ENCODE data around the gene PNMA8B.

PNMA8B gene

DNA sequence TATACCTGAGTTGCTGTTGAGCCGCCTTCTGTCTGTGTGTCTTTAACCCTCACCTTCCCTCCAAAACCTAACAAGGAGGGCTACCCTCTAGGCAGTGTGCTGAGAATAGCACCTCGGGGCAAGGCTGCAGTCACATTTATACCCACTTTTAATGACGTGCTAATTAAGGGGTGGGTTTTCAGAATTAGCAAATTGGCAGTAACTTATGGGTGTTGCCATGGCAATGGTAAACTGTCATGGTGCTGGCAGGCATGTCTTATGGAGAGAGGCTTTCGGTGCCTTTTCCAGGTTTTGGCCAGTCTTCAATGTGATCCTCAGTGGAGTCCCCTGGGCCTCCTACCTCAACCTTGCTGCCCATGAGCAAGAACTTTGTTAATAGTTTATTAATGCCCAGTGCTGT, 23.1 kb downstream of the PNMA8B start:
- Histone ChIP-seq H3K27me3 (replicated peaks; ENCODE audit: insufficient read depth, low read length) (peaks cover 89% of the 10 kb centered on the region), H3K4me3 (ENCODE audit: low read length) (no peak overlapping the region), H3K9me2 (replicated peaks; ENCODE audit: insufficient read depth, low read length) (no peaks in the 10 kb centered on the region), H4K20me1 (ENCODE audit: insufficient read depth, low read length) (no peaks in the 10 kb centered on the region), H3K9me3 (replicated peaks; ENCODE audit: insufficient read depth, low read length) (no peaks in the 10 kb centered on the region), H3F3A (ENCODE audit: insufficient read depth, low read length) (no peaks in the 10 kb centered on the region), H3K4me2 (ENCODE audit: low read depth, low read length) (no peak overlapping the region), H3K27ac (ENCODE audit: low read length) (no peak overlapping the region), H3K36me3 (replicated peaks; ENCODE audit: insufficient read depth, low read length) (no peaks in the 10 kb centered on the region), H3K79me2 (ENCODE audit: low read length) (no peaks in the 10 kb centered on the region), H3K9ac (ENCODE audit: low read length) (no peak overlapping the region), H3K4me1 (ENCODE audit: low read length) (no peaks in the 10 kb centered on the region), H2AFZ (ENCODE audit: low read length) (no peak overlapping the region)
- no peak for TF ChIP-seq EZH2 (optimal IDR thresholded peaks at IDR 0.05; ENCODE audit: low read depth, low read length)
- TF ChIP-seq, protein P1, sequence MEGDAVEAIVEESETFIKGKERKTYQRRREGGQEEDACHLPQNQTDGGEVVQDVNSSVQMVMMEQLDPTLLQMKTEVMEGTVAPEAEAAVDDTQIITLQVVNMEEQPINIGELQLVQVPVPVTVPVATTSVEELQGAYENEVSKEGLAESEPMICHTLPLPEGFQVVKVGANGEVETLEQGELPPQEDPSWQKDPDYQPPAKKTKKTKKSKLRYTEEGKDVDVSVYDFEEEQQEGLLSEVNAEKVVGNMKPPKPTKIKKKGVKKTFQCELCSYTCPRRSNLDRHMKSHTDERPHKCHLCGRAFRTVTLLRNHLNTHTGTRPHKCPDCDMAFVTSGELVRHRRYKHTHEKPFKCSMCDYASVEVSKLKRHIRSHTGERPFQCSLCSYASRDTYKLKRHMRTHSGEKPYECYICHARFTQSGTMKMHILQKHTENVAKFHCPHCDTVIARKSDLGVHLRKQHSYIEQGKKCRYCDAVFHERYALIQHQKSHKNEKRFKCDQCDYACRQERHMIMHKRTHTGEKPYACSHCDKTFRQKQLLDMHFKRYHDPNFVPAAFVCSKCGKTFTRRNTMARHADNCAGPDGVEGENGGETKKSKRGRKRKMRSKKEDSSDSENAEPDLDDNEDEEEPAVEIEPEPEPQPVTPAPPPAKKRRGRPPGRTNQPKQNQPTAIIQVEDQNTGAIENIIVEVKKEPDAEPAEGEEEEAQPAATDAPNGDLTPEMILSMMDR (IDR thresholded peaks at IDR 0.05; ENCODE audit: low read length) = no peak
- TF ChIP-seq EZH2phosphoT487 (IDR thresholded peaks at IDR 0.05; ENCODE audit: low read length) = no peak
- DNase-seq = no peak

DNA sequence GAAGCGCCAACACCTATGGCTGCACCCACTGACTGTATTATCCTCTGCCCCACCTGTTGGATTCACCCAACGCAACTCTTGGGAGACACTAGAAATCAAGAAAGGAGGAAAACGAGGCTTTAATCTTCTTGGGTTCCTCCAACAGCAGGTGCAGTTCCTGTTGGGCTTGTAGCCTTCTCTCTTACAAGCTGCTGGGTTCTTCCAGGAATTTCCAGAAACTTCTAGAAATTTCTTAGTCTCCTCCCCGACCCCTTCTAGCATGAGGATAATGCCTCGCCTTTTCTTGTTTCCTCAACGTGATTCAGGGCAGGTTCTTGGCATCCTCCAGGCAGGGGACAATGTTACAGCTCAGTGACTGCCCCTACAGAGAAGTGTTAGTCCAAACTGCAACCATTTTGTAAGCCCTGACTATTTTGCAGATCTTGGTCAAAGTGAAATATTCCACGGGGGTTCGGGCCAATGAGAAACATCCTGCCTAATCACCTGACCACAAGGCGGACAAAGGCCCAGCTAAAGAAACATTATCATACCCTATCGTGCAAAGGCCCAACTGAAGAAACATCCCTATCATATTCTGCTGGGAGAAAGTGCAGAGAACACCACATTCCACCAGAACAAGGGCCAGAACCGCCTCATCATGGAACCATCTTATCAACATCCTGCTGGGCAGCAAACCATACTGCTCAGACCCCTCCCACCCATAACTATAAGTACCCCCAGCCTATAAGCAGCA, 23.7 kb downstream of the PNMA8B start:
- Histone ChIP-seq H3K4me2 (ENCODE audit: low read depth, low read length) (no peak overlapping the region), H3K4me3 (ENCODE audit: low read length) (no peak overlapping the region), H4K20me1 (ENCODE audit: insufficient read depth, low read length) (no peaks in the 10 kb centered on the region), H3K9me3 (replicated peaks; ENCODE audit: insufficient read depth, low read length) (no peaks in the 10 kb centered on the region), H3K27me3 (replicated peaks; ENCODE audit: insufficient read depth, low read length) (peaks cover 95% of the 10 kb centered on the region), H3K79me2 (ENCODE audit: low read length) (no peaks in the 10 kb centered on the region), H3K27ac (ENCODE audit: low read length) (no peak overlapping the region), H3F3A (ENCODE audit: insufficient read depth, low read length) (no peaks in the 10 kb centered on the region), H2AFZ (ENCODE audit: low read length) (no peak overlapping the region), H3K9me2 (replicated peaks; ENCODE audit: insufficient read depth, low read length) (no peaks in the 10 kb centered on the region), H3K9ac (ENCODE audit: low read length) (no peak overlapping the region), H3K36me3 (replicated peaks; ENCODE audit: insufficient read depth, low read length) (no peaks in the 10 kb centered on the region), H3K4me1 (ENCODE audit: low read length) (no peaks in the 10 kb centered on the region)
- TF ChIP-seq EZH2phosphoT487 (IDR thresholded peaks at IDR 0.05; ENCODE audit: low read length) = no peak
- TF ChIP-seq, protein P1 (IDR thresholded peaks at IDR 0.05; ENCODE audit: low read length) = no peak
- no peak for TF ChIP-seq EZH2 (optimal IDR thresholded peaks at IDR 0.05; ENCODE audit: low read depth, low read length)
- no peak for DNase-seq

DNA sequence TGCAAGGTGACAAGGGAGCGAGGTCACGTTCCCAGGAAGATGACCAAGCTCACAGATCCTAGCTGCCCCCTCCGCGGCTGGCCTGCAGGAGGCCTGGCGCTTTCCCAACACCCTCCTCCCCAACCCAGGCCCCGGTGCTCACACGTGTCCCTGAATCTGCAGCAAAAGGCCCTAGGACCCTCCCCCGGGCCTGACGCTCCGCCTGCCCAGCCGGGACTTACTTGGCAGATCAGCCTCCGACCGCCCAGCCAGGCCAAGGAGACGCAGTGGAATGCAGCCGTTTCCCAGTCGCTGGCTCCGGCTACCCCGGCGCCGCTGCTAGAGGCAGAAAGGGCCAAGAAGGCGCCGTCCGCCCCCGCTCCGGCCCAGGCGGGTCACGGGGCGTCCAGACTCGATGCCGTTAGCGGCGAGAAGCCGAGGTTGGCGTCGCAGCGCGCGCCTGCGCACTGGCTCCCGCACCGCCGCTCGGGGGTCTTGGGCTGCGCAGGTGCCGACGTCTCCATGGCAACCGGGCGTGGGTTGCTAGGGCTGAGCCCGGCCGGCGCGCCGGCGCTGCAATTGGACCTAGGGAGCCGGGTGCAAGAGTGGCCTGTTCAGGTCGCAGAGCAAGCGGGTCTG, 24.4 kb downstream of the PNMA8B start, which contains the start of gene PNMA8A:
TSS of gene PNMA8A (minus strand) at position 448 of the 618 bp plus-strand sequence. CDS start 528 bp downstream, outside the sequence.
- H2AFZ ChIP-seq (ENCODE audit: low read length) = no peak within 1 kb of the TSS
- DNase-seq = no peak
- no peaks in the 10 kb centered on the region for H3K4me1 ChIP-seq (ENCODE audit: low read length)
- no peak within 1 kb of the TSS for H3K9ac ChIP-seq (ENCODE audit: low read length)
- H3K9me2 ChIP-seq (replicated peaks; ENCODE audit: insufficient read depth, low read length) = no peaks in the 10 kb centered on the region
- H3K9me3 ChIP-seq (replicated peaks; ENCODE audit: insufficient read depth, low read length) = no peaks in the 10 kb centered on the region
- H3K36me3 ChIP-seq (replicated peaks; ENCODE audit: insufficient read depth, low read length) = no peaks in the 10 kb centered on the region
- H3K4me3 ChIP-seq (ENCODE audit: low read length) = no peak within 1 kb of the TSS
- H3K27me3 ChIP-seq (replicated peaks; ENCODE audit: insufficient read depth, low read length) = peaks cover 96% of the 10 kb centered on the region
- H3K27ac ChIP-seq (ENCODE audit: low read length) = no peak within 1 kb of the TSS
- TF ChIP-seq EZH2 (optimal IDR thresholded peaks at IDR 0.05; ENCODE audit: low read depth, low read length) = no peak
- TF ChIP-seq, protein P1 (IDR thresholded peaks at IDR 0.05; ENCODE audit: low read length) = no peak
- no peak for TF ChIP-seq EZH2phosphoT487 (IDR thresholded peaks at IDR 0.05; ENCODE audit: low read length)
- H3F3A ChIP-seq (ENCODE audit: insufficient read depth, low read length) = no peaks in the 10 kb centered on the region
- H4K20me1 ChIP-seq (ENCODE audit: insufficient read depth, low read length) = no peaks in the 10 kb centered on the region
- no peaks in the 10 kb centered on the region for H3K79me2 ChIP-seq (ENCODE audit: low read length)
- no peak within 1 kb of the TSS for H3K4me2 ChIP-seq (ENCODE audit: low read depth, low read length)

Measured in MM.1S (cell line).